ENCODE results near the gene SH3RF1. TPM values are rescaled to one million over a fixed set of nuclear protein-coding genes. Genes with fewer than 3 reads are reported as not detected.

Gene SH3RF1
- total RNA-seq, 1 donor from 2014 or later: 17.1 TPM

DNA sequence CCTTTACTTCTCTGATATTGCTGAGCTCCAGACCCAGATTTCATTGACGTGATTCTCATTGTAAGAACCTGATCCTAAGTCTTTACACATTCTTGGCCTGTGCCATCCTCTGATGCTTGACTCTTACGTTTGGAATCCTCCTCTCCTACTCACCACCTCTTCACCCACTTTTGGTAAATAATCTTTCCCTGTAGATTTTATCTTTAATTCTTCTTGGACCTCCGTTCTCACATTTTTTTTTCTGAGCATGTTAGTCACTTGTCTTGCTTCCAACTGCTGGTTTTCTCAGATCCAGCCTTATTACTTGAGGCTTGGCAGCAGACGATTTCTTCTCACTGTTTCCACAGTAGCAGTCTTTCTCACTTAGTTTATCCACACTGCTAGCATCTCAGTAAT lies 12.4 kb upstream of the SH3RF1 start:
- H3K4me3 Mint-ChIP-seq: no peak overlapping the region
- no peak for TF ChIP-seq EZH2phosphoT487 (IDR thresholded peaks at IDR 0.05)
- no peak for TF ChIP-seq CTCF (IDR thresholded peaks at IDR 0.05)
- no peak for TF ChIP-seq EZH2 (IDR thresholded peaks at IDR 0.05)
- Histone ChIP-seq H3K4me2 (no peak overlapping the region), H3K4me1 (no peaks in the 10 kb centered on the region), H3F3A (ENCODE audit: low read depth) (no peaks in the 10 kb centered on the region), H3K27ac (no peak overlapping the region), H4K20me1 (ENCODE audit: low read depth) (no peaks in the 10 kb centered on the region), H3K9ac (no peak overlapping the region), H3K79me2 (ENCODE audit: low read depth) (no peaks in the 10 kb centered on the region), H3K4me3 (no peak overlapping the region), H2AFZ (replicated peaks) (no peak overlapping the region), H3K27me3 (no peaks in the 10 kb centered on the region), H3K9me3 (ENCODE audit: low read depth) (no peaks in the 10 kb centered on the region), H3K36me3 (no peaks in the 10 kb centered on the region)
- no peaks in the 10 kb centered on the region for H3K4me1 Mint-ChIP-seq
- no peak for DNase-seq (ENCODE audit: low spot score)
- no peaks in the 10 kb centered on the region for H3K36me3 Mint-ChIP-seq
- H3K27ac Mint-ChIP-seq: no peak overlapping the region
- H3K9me3 Mint-ChIP-seq: no peaks in the 10 kb centered on the region
- H3K27me3 Mint-ChIP-seq (ENCODE audit: insufficient read depth, low read depth): no peaks in the 10 kb centered on the region

GRCh38 chr4:169282429-169283113 lies 11.8 kb upstream of the SH3RF1 start:
- Histone ChIP-seq H3K4me2 (no peak overlapping the region), H3K36me3 (no peaks in the 10 kb centered on the region), H3K9me3 (ENCODE audit: low read depth) (no peaks in the 10 kb centered on the region), H3K9ac (no peak overlapping the region), H3K27ac (no peak overlapping the region), H3K27me3 (no peaks in the 10 kb centered on the region), H3K4me3 (no peak overlapping the region), H3K4me1 (no peaks in the 10 kb centered on the region), H3K79me2 (ENCODE audit: low read depth) (no peaks in the 10 kb centered on the region), H3F3A (ENCODE audit: low read depth) (no peaks in the 10 kb centered on the region), H4K20me1 (ENCODE audit: low read depth) (no peaks in the 10 kb centered on the region), H2AFZ (replicated peaks) (no peak overlapping the region)
- H3K9me3 Mint-ChIP-seq: no peaks in the 10 kb centered on the region
- H3K36me3 Mint-ChIP-seq: no peaks in the 10 kb centered on the region
- no peak overlapping the region for H3K4me3 Mint-ChIP-seq
- no peaks in the 10 kb centered on the region for H3K4me1 Mint-ChIP-seq
- no peak overlapping the region for H3K27ac Mint-ChIP-seq
- TF ChIP-seq CTCF (IDR thresholded peaks at IDR 0.05) (no peak), EZH2 (IDR thresholded peaks at IDR 0.05) (no peak), EZH2phosphoT487 (IDR thresholded peaks at IDR 0.05) (no peak)
- no peaks in the 10 kb centered on the region for H3K27me3 Mint-ChIP-seq (ENCODE audit: insufficient read depth, low read depth)
- DNase-seq (ENCODE audit: low spot score): no peak

- Mint-ChIP-seq H3K9me3 (no peaks in the 10 kb centered on the region), H3K27me3 (ENCODE audit: insufficient read depth, low read depth) (no peaks in the 10 kb centered on the region), H3K4me3 (no peak overlapping the region), H3K27ac (no peak overlapping the region), H3K36me3 (no peaks in the 10 kb centered on the region), H3K4me1 (peaks cover 8% of the 10 kb centered on the region)
- TF ChIP-seq CTCF (IDR thresholded peaks at IDR 0.05) (no peak), EZH2 (IDR thresholded peaks at IDR 0.05) (no peak), EZH2phosphoT487 (IDR thresholded peaks at IDR 0.05) (no peak)
- Histone ChIP-seq H3K4me2 (no peak overlapping the region), H3K36me3 (no peaks in the 10 kb centered on the region), H3K27me3 (no peaks in the 10 kb centered on the region), H4K20me1 (ENCODE audit: low read depth) (no peaks in the 10 kb centered on the region), H3F3A (ENCODE audit: low read depth) (no peaks in the 10 kb centered on the region), H2AFZ (replicated peaks) (no peak overlapping the region), H3K9me3 (ENCODE audit: low read depth) (no peaks in the 10 kb centered on the region), H3K79me2 (ENCODE audit: low read depth) (no peaks in the 10 kb centered on the region), H3K27ac (no peak overlapping the region), H3K9ac (no peak overlapping the region), H3K4me3 (no peak overlapping the region), H3K4me1 (peaks cover 10% of the 10 kb centered on the region)
- no peak for DNase-seq (ENCODE audit: low spot score)
Measured at GRCh38 chr4:169279108-169279507, 8.4 kb upstream of the SH3RF1 start.

Data from neural progenitor cell (in vitro differentiated cells).